ENCODE measurements around the gene LINGO1. TPM values are rescaled to one million over a fixed set of nuclear protein-coding genes. Genes with fewer than 3 reads are reported as not detected.

LINGO1 gene
- total RNA-seq, 6 experiments from 2014 or later = 0.31 to 1.2 (median 0.39) TPM

DNA sequence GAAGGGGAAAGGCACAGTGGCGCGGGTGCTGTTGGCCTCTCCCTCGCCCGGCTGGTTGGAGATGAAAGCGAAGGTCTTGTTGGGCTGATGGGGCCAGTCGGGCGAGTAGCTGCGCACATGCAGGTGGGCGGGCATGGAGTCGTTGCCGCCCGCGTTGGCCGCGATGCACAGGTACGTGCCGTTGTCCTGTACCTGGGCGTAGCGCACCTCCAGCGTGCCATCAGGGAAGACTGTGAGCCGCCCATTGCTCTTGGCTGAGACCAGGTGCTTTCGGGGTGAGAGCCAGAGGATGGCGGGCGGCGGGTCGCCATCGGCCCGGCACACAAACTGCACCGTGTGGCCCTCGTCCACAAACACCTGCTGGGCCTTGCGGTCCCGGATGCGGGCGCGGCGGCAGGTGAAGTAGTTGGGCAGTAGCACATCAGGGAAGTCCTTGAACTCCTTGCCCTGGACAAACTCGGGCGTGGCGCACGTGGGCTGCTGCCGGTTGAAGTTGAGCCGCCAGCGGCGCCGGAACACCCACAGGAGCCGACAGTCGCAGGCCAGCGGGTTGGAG lies 18.4 kb downstream of the LINGO1 start:
- Histone ChIP-seq H3K4me3 (no peak overlapping the region), H3K36me3 (no peaks in the 10 kb centered on the region), H3K27me3 (no peaks in the 10 kb centered on the region), H3K9me3 (no peaks in the 10 kb centered on the region), H3K4me1 (no peaks in the 10 kb centered on the region), H3K27ac (no peak overlapping the region)
- ATAC-seq (no peak), DNase-seq (no peak)
- no peak for TF ChIP-seq CTCF (IDR thresholded peaks at IDR 0.05)
- TF ChIP-seq POLR2A (IDR thresholded peaks at IDR 0.05) = no peak
- intact Hi-C loops (cut with DNase I) = no loop called here
- 92% methylated on average over 2 of the region's 48 CpGs for WGBS (ENCODE audit: insufficient coverage, low coverage, low lambda C conversion rate, missing lambda C conversion rate)

DNA sequence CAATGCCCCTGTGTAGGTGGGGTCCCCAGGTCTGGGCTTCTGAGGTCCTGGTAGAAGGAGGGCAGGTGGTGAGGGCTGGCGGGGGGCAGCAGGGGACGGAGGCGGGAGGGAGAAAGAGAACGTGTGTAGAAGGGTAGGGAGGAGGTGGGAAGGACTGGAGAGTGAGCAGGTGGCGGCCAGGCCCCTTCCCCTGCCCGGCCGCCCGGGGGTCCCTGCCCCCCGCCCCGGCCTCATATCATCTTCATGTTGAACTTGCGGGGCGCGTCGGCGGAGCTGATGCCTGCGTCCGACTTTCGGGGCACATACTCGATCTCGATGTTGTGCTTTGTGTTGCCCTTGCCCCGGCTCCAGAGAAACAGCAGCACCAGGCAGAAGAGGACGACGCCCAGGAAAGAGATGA lies 18.9 kb downstream of the LINGO1 start:
- Histone ChIP-seq H3K27me3 (no peaks in the 10 kb centered on the region), H3K9me3 (no peaks in the 10 kb centered on the region), H3K27ac (no peak overlapping the region), H3K4me3 (no peak overlapping the region), H3K36me3 (no peaks in the 10 kb centered on the region), H3K4me1 (no peaks in the 10 kb centered on the region)
- no peak for DNase-seq
- no peak for ATAC-seq
- WGBS (ENCODE audit: insufficient coverage, low coverage, low lambda C conversion rate, missing lambda C conversion rate) = 77% methylated on average over 2 of the region's 23 CpGs
- intact Hi-C loops (cut with DNase I) = no loop called here
- no peak for TF ChIP-seq POLR2A (IDR thresholded peaks at IDR 0.05)
- TF ChIP-seq CTCF (IDR thresholded peaks at IDR 0.05) = no peak

- Histone ChIP-seq H3K27me3 (no peaks in the 10 kb centered on the region), H3K27ac (no peak overlapping the region), H3K4me3 (no peak overlapping the region), H3K36me3 (no peaks in the 10 kb centered on the region), H3K4me1 (no peaks in the 10 kb centered on the region), H3K9me3 (no peaks in the 10 kb centered on the region)
- DNase-seq (no peak), ATAC-seq (no peak)
- TF ChIP-seq CTCF (IDR thresholded peaks at IDR 0.05) (no peak), POLR2A (IDR thresholded peaks at IDR 0.05) (no peak)
- intact Hi-C loops (cut with DNase I) = no loop called here
- 64% methylated on average over 7 of the region's 8 CpGs for WGBS (ENCODE audit: insufficient coverage, low coverage, low lambda C conversion rate, missing lambda C conversion rate)
Observed at GRCh38 chr15:77612958-77613601, 19.6 kb downstream of the LINGO1 start.

DNA sequence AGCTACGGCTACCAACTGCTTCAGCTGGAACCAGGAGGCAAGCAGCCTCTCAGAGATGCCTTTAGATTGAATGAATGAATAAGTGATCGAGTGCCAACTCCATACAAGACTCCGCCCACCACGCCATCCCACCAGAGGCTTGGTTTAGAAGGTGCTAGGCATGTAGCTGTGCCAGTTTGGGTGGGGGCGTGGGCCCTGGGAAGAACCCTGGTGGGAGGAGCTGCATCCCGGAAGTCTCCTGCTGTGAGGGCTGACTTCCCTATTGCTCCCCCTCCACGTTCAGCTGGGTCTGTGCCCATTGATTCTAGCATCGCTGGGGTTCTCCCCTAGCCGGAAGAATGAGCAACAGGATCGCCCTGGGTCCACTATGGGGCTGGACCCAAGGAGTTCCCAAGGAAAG lies 20.9 kb downstream of the LINGO1 start:
- WGBS (ENCODE audit: insufficient coverage, low coverage, low lambda C conversion rate, missing lambda C conversion rate) = 71% methylated on average over 6 of the region's 10 CpGs

More for the DNA sequence above, 20.9 kb downstream of the LINGO1 start:
- no peak for TF ChIP-seq POLR2A (IDR thresholded peaks at IDR 0.05)
- no peak for TF ChIP-seq CTCF (IDR thresholded peaks at IDR 0.05)
- Histone ChIP-seq H3K27ac (no peak overlapping the region), H3K4me1 (no peaks in the 10 kb centered on the region), H3K36me3 (no peaks in the 10 kb centered on the region), H3K27me3 (no peaks in the 10 kb centered on the region), H3K9me3 (no peaks in the 10 kb centered on the region), H3K4me3 (no peak overlapping the region)
- ATAC-seq (no peak), DNase-seq (no peak)
- intact Hi-C loops (cut with DNase I) = no loop called here

Measured in right lobe of liver (tissue), 6 donors.